Activated gamma-delta T cell (primary cell): Measurements from ENCODE around the gene NKIRAS2.

ENCODE experiments used
- DNase-seq: peaks from one replicate; lab custom pipeline; 2025; lab: John Stamatoyannopoulos, UW
- total RNA-seq, 2 donors: gene quantifications; one replicate each; lab custom pipeline; 2026; lab: John Stamatoyannopoulos, UW

Gene NKIRAS2
- 30.7 to 32.9 reads per million in 2 donors for total RNA-seq

- peak; percentile 91 for DNase-seq
Observed at GRCh38 chr17:42019509-42020404, at the start of gene NKIRAS2. NKIRAS2 (plus strand) TSS chr17:42020090; CDS start chr17:42021578, 1,488 bp downstream.

DNA sequence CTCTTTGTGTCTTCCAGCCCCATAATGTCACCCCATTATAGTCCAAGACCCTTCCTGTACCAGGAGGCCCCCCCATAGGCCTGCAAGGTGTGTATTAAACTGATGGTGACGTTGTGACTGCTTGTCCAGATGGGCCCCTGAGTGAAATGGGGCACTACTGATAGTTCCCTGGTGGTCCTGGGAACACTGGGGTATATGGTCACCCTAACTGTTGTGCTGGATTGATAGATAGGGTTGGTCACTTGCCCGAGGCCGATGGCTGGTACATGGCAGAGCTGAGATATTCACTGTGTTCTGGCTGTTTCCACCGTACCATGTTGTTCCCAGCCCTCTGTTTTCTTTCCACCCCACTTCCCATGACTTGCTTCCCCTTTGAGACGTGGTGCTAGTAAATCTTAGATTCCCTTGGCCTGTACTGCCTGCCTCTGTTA is 49.0 kb upstream of the NKIRAS2 start:
- DNase-seq: no peak

- DNase-seq: no peak
Observed at GRCh38 chr17:41971721-41972523, 48.0 kb upstream of the NKIRAS2 start.

- no peak for DNase-seq
Observed at GRCh38 chr17:41972571-41973407, 47.1 kb upstream of the NKIRAS2 start.

- DNase-seq: no peak
Observed at GRCh38 chr17:41973408-41973811, 46.5 kb upstream of the NKIRAS2 start.

- no peak for DNase-seq
Observed at GRCh38 chr17:41974031-41974430, 45.9 kb upstream of the NKIRAS2 start.

DNA sequence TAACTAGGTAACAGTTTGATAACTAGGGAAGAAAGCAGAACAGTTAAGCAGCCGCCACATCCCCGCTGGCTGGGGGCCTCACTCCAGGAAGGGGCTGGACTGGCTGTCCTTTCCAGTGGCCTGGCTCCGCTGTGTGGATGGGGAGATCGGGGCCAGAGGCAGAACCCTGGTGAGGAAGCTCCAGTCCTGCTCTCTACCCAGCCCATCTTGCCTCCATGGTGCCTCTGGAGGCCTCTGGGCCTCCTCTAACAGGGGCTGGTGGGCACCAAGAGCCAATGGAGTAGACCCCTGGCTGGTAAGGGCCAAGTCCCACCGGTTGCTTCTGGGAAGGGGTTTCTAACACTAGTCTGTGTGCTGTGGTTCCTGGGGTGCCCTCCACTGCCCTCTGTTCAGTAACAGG is 45.2 kb upstream of the NKIRAS2 start:
- no peak for DNase-seq

DNA sequence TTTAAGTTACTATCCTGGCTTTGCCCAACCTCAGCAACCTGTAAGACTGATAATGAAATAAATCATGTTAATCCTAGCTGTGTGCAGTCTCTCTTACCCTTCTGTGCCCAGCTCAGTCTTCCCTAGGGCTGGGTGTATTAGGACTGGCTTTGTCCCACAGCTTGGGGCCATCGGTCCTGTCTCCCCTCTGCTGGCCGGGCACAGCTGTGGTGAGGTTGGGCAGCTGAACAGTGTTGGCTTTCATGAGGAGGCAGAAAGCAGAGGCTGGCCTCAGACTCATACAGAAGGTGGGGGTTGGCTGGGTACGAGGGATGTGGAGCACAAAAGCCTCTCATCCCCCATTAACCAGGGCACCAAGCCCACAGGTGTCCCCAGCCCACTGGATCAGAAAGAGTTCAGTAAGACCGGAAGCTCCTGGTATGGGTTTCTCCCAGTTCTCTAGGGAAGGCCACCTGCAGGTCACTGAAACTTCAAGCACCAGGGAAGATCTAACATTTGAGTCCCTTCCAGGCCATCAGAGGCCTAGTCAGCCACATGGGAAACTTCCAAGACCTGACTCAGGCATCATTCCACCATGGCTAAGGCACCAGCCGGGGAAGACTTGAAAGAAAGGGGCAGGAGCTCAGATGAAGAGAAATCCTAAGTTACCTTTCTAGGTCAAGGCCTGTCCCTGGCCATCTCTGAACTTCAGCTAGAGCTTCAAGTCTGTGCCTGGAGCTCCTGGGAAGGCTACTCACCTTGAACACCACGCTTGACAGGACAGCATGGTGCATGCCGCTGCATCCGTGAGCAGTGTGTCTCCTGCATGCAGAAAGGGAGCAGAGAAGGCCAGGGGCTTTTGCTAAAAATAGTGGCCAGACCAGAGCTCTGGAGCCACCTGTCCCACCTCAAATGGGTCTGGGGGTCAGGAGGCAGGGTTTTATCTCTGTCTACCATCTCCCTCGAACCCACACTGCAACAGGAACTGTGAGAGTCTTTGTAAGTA is 44.5 kb upstream of the NKIRAS2 start:
- DNase-seq: no peak

- no peak for DNase-seq
Observed at GRCh38 chr17:41976142-41976768, 43.6 kb upstream of the NKIRAS2 start.

- no peak for DNase-seq
Observed at GRCh38 chr17:41977991-41978390, 41.9 kb upstream of the NKIRAS2 start.

DNA sequence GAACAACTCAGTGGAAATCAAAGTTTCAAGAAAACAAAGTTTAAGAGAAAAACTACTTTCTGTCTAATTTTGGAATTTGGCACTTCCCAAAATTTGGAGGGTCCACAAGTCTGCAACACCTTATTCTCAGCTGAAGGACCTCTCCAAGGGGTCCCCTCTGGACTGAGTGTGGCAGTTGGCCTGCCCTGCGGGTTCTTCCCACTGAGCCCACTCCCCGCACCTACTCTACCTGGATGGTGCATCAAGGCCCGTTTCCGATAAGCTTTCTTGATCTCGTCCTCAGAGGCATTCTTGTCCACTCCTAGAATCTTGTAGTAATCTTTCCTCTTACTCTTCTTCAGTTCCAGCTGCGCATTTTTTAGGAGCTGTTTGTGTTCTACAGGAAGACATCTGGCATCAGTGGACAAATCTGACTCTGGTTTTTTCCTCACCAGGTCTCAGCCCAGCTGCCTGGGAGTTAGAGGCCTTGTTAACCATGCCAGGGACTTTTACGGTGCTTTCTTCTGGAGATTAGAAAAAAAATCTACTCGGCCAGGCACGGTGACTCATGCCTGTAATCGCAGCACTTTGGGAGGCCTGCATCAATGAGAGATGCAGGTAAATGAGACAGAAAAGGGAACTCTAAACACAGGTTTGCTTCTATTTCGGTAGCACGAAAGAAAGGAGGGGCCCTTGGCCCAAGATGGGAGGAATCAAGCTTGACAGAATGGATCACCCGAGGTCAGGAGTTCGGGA is 37.7 kb upstream of the NKIRAS2 start:
- no peak for DNase-seq

- no peak for DNase-seq
Observed at GRCh38 chr17:41984454-41984853, 35.4 kb upstream of the NKIRAS2 start.

- DNase-seq: no peak
Observed at GRCh38 chr17:41985919-41986318, 34.0 kb upstream of the NKIRAS2 start.

GRCh38 chr17:41986634-41987033 is 33.3 kb upstream of the NKIRAS2 start:
- DNase-seq: no peak

GRCh38 chr17:41987642-41988041 is 32.2 kb upstream of the NKIRAS2 start:
- DNase-seq: no peak

DNA sequence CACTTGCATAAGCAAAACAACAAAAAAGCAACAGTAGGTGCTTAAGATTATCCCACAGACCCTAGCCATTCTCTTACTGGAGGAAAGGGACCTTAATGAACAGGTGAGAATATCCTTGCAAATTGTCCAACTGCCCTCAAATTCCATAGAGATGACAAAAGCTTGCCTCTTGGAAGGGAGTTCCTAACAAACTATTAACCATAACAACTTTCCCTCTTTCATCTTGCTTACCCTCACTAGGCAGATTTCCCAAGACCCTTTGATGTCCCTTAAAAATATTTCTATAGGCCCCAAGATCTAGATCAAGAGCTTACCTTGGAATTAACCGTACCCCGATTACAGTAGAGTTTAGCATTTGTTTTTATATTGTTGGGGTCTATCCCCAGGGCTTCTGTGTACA is 31.5 kb upstream of the NKIRAS2 start:
- no peak for DNase-seq

DNA sequence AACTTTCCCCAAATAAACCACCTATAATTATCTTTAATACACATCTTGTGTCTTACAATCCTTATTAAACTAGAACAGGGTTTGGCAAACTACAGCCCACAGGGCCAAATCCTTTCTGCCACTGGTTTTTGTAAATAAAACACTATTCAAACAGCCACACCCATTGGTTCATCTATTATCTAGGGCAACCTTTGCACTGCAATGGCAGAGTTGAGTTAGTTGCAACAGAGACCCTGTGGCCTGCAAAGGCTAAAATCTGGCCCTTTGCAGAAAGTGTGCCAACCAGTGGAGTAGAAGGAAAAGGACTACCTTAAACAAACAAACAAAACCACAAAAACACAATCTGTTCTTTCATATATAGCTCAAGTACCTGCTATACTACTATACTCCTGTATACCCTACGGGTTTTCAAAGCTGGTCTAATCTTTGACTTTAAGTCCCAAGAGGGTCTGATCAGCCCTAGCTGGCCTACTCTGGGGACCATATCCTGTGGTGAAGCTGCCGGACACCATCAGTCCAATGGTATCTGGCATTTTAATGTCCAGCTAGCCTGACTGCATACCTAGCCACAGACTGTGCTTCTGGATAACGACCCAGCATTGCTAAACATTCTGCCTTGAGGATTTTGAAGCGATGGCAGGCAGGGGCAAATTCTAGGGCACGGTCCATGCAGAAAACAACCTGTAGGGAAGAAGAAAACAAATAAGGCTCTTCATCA is 30.0 kb upstream of the NKIRAS2 start:
- DNase-seq: no peak

GRCh38 chr17:41992576-41992975 is 27.3 kb upstream of the NKIRAS2 start:
- no peak for DNase-seq

GRCh38 chr17:41996855-41997164 is 23.1 kb upstream of the NKIRAS2 start:
- DNase-seq: no peak
